ENCODE data around the gene PCDH7.

GRCh38 chr4:30776451-30776850, 56.3 kb downstream of the PCDH7 start:
- no peak for TF ChIP-seq CTCF (conservative IDR thresholded peaks at IDR 0.05; ENCODE audit: low read depth in 2 of 2)
- no peak for TF ChIP-seq POLR2AphosphoS5 (IDR thresholded peaks at IDR 0.05; ENCODE audit: low read depth)
- no peak for TF ChIP-seq REST (IDR thresholded peaks at IDR 0.05; ENCODE audit: unreplicated experiment)
- TF ChIP-seq CREB1 (CRISPR knock-in tag; IDR thresholded peaks at IDR 0.05; ENCODE audit: low read depth) = no peak
- TF ChIP-seq EZH2 (IDR thresholded peaks at IDR 0.05; ENCODE audit: low read depth, unreplicated experiment) = no peak
- TF ChIP-seq EZH2phosphoT487 (IDR thresholded peaks at IDR 0.05; ENCODE audit: unreplicated experiment) = no peak
- TF ChIP-seq JUNB (IDR thresholded peaks at IDR 0.05; ENCODE audit: unreplicated experiment) = no peak
- TF ChIP-seq ZNF114 (CRISPR knock-in tag; IDR thresholded peaks at IDR 0.05) = no peak
- no peak for TF ChIP-seq NANOG (IDR thresholded peaks at IDR 0.05; ENCODE audit: borderline replicate concordance)
- TF ChIP-seq STAT1 (IDR thresholded peaks at IDR 0.05; ENCODE audit: unreplicated experiment) = no peak
- TF ChIP-seq, protein P1, sequence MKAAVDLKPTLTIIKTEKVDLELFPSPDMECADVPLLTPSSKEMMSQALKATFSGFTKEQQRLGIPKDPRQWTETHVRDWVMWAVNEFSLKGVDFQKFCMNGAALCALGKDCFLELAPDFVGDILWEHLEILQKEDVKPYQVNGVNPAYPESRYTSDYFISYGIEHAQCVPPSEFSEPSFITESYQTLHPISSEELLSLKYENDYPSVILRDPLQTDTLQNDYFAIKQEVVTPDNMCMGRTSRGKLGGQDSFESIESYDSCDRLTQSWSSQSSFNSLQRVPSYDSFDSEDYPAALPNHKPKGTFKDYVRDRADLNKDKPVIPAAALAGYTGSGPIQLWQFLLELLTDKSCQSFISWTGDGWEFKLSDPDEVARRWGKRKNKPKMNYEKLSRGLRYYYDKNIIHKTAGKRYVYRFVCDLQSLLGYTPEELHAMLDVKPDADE (IDR thresholded peaks at IDR 0.05) = no peak
- TF ChIP-seq ZNF462 (CRISPR knock-in tag; IDR thresholded peaks at IDR 0.05) = no peak
- no peak for TF ChIP-seq ZNF331 (CRISPR knock-in tag; IDR thresholded peaks at IDR 0.05; ENCODE audit: low read depth)
